ENCODE measurements around the gene BICRA. TPM values are rescaled to one million over a fixed set of nuclear protein-coding genes. Genes with fewer than 3 reads are reported as not detected.

The BICRA gene
- total and polyA plus RNA-seq, 9 of the 15 experiments (the other 6 are each of a cell fraction or from before 2014, with no cell fraction given): 0.01 to 8.8 (median 1.2) TPM

DNA sequence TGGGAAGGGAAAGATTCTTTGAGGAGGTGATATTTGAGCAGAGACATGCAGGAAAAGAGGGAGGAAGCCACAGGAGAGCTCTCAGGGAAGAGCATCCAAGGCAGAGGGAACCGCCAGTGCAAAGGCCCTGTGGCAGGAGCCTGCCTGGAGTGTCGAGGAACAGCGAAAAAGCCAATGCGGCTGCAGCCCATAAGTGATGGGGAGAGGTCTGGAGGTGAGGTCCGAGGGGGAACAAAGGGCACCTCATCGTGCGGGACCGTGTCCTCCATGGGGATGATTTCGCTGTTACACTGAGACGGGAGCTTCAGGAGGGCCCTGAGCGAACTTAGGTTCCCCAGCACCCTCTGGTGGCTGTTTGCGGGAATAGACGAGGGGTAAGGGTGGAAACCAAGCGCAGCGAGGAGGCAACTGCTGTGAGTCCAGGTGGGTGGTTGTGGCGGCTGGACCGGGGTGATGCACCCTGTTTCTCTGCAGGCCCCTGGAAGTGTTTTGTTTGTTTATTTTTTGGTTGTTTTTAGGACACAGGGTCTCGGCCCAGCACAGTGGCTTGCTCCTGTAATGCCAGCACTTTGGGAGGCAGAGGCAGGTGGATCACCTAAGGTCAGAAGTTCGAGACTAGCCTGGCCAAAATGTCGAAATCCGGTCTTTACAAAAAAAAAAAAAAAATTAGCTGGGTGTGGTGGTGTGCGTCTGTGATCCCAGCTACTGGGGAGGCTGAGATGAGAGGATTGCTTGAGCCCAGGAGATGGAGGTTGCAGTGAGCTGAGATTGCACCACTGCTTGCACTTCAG is 98.4 kb downstream of the BICRA start (continued):
- TF ChIP-seq, protein P1, sequence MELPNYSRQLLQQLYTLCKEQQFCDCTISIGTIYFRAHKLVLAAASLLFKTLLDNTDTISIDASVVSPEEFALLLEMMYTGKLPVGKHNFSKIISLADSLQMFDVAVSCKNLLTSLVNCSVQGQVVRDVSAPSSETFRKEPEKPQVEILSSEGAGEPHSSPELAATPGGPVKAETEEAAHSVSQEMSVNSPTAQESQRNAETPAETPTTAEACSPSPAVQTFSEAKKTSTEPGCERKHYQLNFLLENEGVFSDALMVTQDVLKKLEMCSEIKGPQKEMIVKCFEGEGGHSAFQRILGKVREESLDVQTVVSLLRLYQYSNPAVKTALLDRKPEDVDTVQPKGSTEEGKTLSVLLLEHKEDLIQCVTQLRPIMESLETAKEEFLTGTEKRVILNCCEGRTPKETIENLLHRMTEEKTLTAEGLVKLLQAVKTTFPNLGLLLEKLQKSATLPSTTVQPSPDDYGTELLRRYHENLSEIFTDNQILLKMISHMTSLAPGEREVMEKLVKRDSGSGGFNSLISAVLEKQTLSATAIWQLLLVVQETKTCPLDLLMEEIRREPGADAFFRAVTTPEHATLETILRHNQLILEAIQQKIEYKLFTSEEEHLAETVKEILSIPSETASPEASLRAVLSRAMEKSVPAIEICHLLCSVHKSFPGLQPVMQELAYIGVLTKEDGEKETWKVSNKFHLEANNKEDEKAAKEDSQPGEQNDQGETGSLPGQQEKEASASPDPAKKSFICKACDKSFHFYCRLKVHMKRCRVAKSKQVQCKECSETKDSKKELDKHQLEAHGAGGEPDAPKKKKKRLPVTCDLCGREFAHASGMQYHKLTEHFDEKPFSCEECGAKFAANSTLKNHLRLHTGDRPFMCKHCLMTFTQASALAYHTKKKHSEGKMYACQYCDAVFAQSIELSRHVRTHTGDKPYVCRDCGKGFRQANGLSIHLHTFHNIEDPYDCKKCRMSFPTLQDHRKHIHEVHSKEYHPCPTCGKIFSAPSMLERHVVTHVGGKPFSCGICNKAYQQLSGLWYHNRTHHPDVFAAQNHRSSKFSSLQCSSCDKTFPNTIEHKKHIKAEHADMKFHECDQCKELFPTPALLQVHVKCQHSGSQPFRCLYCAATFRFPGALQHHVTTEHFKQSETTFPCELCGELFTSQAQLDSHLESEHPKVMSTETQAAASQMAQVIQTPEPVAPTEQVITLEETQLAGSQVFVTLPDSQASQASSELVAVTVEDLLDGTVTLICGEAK (IDR thresholded peaks at IDR 0.05): peak; percentile 65
- TF ChIP-seq, protein P1 (CRISPR knock-in tag; IDR thresholded peaks at IDR 0.05): no peak
- TF ChIP-seq, protein P2, sequence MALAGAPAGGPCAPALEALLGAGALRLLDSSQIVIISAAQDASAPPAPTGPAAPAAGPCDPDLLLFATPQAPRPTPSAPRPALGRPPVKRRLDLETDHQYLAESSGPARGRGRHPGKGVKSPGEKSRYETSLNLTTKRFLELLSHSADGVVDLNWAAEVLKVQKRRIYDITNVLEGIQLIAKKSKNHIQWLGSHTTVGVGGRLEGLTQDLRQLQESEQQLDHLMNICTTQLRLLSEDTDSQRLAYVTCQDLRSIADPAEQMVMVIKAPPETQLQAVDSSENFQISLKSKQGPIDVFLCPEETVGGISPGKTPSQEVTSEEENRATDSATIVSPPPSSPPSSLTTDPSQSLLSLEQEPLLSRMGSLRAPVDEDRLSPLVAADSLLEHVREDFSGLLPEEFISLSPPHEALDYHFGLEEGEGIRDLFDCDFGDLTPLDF (CRISPR knock-in tag; IDR thresholded peaks at IDR 0.05): no peak
- no peak for TF ChIP-seq SAP30 (IDR thresholded peaks at IDR 0.05; ENCODE audit: borderline replicate concordance, insufficient read depth, low read depth, low read length, poor library complexity, severe bottlenecking)
- TF ChIP-seq, protein P3, sequence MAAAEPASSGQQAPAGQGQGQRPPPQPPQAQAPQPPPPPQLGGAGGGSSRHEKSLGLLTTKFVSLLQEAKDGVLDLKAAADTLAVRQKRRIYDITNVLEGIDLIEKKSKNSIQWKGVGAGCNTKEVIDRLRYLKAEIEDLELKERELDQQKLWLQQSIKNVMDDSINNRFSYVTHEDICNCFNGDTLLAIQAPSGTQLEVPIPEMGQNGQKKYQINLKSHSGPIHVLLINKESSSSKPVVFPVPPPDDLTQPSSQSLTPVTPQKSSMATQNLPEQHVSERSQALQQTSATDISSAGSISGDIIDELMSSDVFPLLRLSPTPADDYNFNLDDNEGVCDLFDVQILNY (CRISPR knock-in tag; IDR thresholded peaks at IDR 0.05): no peak
- no peak for TF ChIP-seq XRCC3 (IDR thresholded peaks at IDR 0.05)
- TF ChIP-seq BRCA1 (IDR thresholded peaks at IDR 0.05): no peak
- TF ChIP-seq BRCA1 (CRISPR knock-in tag; IDR thresholded peaks at IDR 0.05): no peak
- 0 out of 2 replicates have a peak, but pooled peaks have one; percentile 10 for TF ChIP-seq ZNF121 (CRISPR knock-in tag; conservative IDR thresholded peaks at IDR 0.05)
- TF ChIP-seq KLF6 (CRISPR knock-in tag; IDR thresholded peaks at IDR 0.05; ENCODE audit: borderline replicate concordance): no peak
- TF ChIP-seq JUN (IDR thresholded peaks at IDR 0.05; ENCODE audit: borderline replicate concordance, low read depth, low read length): no peak
- 0 out of 2 replicates have a peak, but pooled peaks have one; percentile 20 for TF ChIP-seq JUN (CRISPR knock-in tag; IDR thresholded peaks at IDR 0.05; ENCODE audit: borderline replicate concordance)
- no peak for TF ChIP-seq ZNF584 (CRISPR knock-in tag; IDR thresholded peaks at IDR 0.05; ENCODE audit: low read depth)
- TF ChIP-seq, protein P4, sequence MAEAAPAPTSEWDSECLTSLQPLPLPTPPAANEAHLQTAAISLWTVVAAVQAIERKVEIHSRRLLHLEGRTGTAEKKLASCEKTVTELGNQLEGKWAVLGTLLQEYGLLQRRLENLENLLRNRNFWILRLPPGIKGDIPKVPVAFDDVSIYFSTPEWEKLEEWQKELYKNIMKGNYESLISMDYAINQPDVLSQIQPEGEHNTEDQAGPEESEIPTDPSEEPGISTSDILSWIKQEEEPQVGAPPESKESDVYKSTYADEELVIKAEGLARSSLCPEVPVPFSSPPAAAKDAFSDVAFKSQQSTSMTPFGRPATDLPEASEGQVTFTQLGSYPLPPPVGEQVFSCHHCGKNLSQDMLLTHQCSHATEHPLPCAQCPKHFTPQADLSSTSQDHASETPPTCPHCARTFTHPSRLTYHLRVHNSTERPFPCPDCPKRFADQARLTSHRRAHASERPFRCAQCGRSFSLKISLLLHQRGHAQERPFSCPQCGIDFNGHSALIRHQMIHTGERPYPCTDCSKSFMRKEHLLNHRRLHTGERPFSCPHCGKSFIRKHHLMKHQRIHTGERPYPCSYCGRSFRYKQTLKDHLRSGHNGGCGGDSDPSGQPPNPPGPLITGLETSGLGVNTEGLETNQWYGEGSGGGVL (CRISPR knock-in tag; IDR thresholded peaks at IDR 0.05): no peak

Measured in K562 (cell line).